ENCODE results near the gene DGUOK. TPM values are rescaled to one million over a fixed set of nuclear protein-coding genes. Genes with fewer than 3 reads are reported as not detected.

Gene DGUOK
- total RNA-seq, 1 donor from 2014 or later: 66.8 TPM

DNA sequence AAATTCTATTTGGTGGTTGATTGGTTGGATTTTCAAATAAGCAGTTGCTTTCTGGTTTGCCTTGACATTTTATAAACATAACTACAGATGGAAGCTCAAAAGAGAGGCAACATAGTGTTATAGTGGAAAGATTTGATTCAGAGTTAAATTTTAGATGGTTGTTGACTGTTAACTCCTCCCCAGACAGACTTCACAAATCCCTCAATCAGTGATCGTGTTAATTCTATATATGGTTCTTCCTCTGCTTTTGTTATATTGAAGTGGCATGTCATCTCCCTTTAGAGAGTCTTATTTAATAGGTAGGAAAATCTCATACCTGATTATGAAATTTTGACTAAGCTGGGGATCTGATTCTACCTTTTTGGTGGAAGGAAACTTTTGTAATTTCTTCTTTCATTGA lies 19.5 kb downstream of the DGUOK start:
- H3K4me3 ChIP-seq (ENCODE audit: low read depth, low read length): no peak overlapping the region
- peaks cover 1% of the 10 kb centered on the region for H3K36me3 ChIP-seq (ENCODE audit: control insufficient read depth, insufficient read depth, low read length)
- H3K27me3 ChIP-seq (ENCODE audit: control insufficient read depth, insufficient read depth, low read length): no peaks in the 10 kb centered on the region
- DNase-seq (ENCODE audit: low read depth): no peak
- TF ChIP-seq, protein P1, sequence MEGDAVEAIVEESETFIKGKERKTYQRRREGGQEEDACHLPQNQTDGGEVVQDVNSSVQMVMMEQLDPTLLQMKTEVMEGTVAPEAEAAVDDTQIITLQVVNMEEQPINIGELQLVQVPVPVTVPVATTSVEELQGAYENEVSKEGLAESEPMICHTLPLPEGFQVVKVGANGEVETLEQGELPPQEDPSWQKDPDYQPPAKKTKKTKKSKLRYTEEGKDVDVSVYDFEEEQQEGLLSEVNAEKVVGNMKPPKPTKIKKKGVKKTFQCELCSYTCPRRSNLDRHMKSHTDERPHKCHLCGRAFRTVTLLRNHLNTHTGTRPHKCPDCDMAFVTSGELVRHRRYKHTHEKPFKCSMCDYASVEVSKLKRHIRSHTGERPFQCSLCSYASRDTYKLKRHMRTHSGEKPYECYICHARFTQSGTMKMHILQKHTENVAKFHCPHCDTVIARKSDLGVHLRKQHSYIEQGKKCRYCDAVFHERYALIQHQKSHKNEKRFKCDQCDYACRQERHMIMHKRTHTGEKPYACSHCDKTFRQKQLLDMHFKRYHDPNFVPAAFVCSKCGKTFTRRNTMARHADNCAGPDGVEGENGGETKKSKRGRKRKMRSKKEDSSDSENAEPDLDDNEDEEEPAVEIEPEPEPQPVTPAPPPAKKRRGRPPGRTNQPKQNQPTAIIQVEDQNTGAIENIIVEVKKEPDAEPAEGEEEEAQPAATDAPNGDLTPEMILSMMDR (IDR thresholded peaks at IDR 0.05; ENCODE audit: insufficient read depth, low read length, poor library complexity, severe bottlenecking): no peak

DNA sequence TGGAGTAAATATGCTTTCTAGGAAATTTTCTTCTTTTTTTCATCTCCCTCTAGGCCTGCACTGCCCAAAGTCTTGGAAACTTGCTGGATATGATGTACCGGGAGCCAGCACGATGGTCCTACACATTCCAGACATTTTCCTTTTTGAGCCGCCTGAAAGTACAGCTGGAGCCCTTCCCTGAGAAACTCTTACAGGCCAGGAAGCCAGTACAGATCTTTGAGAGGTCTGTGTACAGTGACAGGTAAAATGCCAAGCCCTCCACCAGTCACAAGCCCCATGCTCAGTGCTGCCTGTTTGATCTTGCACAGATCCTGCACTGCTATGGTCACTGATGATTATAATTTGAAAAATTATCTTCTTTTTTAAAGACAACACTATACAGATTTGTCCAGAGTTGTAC lies 20.0 kb downstream of the DGUOK start:
- TF ChIP-seq, protein P1 (IDR thresholded peaks at IDR 0.05; ENCODE audit: insufficient read depth, low read length, poor library complexity, severe bottlenecking): no peak
- no peak overlapping the region for H3K4me3 ChIP-seq (ENCODE audit: low read depth, low read length)
- no peaks in the 10 kb centered on the region for H3K27me3 ChIP-seq (ENCODE audit: control insufficient read depth, insufficient read depth, low read length)
- peaks cover 1% of the 10 kb centered on the region for H3K36me3 ChIP-seq (ENCODE audit: control insufficient read depth, insufficient read depth, low read length)
- DNase-seq (ENCODE audit: low read depth): no peak

DNA sequence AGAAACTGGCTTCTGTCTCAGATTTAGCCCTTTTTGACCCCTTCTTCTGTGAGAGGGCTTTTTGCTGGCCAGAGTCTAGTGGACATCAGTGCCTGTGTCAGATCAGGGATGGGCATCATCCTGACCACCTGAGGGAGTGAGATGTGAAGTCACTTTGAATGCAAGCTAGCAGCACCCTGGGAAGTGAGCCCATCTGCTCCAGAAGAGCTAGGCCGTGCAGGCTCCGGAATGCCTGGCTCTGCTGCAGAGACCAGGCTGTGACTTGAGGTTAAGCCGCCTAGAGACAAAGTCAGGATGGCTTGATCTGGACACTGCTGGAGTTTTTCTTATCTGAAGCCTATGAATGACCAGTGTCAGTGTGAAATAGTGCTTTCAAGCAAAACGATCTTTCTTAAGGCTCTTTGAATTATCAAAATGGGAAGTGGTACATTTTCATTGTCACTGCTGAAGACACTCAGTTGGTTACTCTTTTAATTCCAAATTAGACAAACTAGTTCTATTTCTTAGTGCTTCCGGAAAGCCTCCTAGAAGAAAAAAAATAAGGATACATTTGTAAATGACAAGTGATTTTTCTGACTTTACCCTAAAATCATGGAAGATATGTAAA lies 20.8 kb downstream of the DGUOK start:
- TF ChIP-seq, protein P1 (IDR thresholded peaks at IDR 0.05; ENCODE audit: insufficient read depth, low read length, poor library complexity, severe bottlenecking): no peak
- Histone ChIP-seq H3K36me3 (ENCODE audit: control insufficient read depth, insufficient read depth, low read length) (peaks cover 1% of the 10 kb centered on the region), H3K27me3 (ENCODE audit: control insufficient read depth, insufficient read depth, low read length) (no peaks in the 10 kb centered on the region), H3K4me3 (ENCODE audit: low read depth, low read length) (no peak overlapping the region)
- no peak for DNase-seq (ENCODE audit: low read depth)

DNA sequence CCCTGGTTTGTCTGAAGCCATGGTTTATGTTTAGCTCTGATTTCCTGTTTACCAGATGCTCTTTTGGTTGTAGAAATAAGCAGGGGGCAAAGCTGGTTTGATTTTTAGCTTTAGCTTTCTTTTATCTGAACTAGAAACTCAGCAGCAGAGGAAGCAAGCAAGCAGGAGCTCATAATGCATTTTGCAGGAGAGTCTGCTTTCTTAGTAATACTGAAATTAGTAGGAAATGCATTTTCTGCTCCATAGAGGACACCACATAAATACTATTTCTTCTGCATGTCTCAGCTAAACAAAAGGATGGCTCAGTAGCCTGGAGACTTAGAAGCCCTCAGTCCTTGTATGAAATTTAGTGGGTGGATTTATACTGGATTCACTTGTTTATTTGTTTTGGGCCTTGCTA lies 23.1 kb downstream of the DGUOK start:
- peaks cover 2% of the 10 kb centered on the region for H3K36me3 ChIP-seq (ENCODE audit: control insufficient read depth, insufficient read depth, low read length)
- H3K4me3 ChIP-seq (ENCODE audit: low read depth, low read length): no peak overlapping the region
- no peak for DNase-seq (ENCODE audit: low read depth)
- TF ChIP-seq, protein P1 (IDR thresholded peaks at IDR 0.05; ENCODE audit: insufficient read depth, low read length, poor library complexity, severe bottlenecking): no peak
- H3K27me3 ChIP-seq (ENCODE audit: control insufficient read depth, insufficient read depth, low read length): no peaks in the 10 kb centered on the region

DNA sequence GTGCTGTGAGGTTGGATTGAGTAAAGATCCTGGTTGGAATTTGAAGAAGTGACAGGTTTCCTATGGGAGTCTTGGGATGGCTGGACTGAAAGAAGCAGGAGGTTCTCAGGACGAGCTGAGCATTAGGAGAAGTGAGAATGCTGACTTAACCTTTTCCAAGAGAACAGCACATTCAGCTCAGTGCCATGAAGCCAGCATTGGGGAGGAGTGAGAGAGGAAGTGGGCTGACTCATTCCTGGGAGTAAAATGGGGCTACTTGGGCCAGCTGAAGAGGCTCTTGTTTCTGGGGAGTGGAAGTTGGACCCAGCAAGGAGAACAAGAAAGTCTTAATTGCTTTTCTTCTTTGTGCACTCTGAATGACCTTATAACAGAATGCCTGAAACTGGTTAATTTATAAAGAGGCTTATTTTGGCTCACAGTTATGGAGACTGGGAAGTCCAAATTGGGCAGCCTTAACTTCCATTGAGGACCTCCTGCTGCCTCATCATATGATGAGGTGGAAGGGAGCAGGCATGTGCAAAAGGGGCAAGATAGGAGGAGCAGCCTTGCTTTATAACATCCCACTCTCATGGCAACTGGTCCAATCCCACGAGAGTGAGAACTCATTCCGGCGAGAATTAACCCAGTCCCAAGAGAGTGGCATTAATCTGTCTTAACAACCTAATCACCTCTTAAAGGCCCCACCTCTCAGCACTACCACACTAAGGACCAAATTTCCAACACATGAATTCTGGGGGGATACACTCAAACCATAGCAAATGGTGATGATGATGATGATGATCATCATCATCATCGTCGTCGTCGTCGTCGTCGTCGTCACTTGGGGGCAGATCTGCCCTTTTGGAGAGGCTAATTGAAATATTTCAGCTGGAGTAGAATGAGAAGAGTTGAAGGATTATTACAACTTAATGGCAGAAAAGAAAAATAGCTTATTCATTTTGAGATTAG lies 26.1 kb downstream of the DGUOK start:
- no peaks in the 10 kb centered on the region for H3K27me3 ChIP-seq (ENCODE audit: control insufficient read depth, insufficient read depth, low read length)
- H3K4me3 ChIP-seq (ENCODE audit: low read depth, low read length): no peak overlapping the region
- DNase-seq (ENCODE audit: low read depth): no peak
- TF ChIP-seq, protein P1 (IDR thresholded peaks at IDR 0.05; ENCODE audit: insufficient read depth, low read length, poor library complexity, severe bottlenecking): no peak
- H3K36me3 ChIP-seq (ENCODE audit: control insufficient read depth, insufficient read depth, low read length): peaks cover 1% of the 10 kb centered on the region

Measured in kidney epithelial cell (primary cell).